ENCODE results near the gene TSPAN14. TPM values are rescaled to one million over a fixed set of nuclear protein-coding genes. Genes with fewer than 3 reads are reported as not detected.

The TSPAN14 gene
- total RNA-seq, 3 donors from 2014 or later (not counting 1 experiment from before 2014, with no cell fraction given), result 126 to 180 (median 173) TPM

DNA sequence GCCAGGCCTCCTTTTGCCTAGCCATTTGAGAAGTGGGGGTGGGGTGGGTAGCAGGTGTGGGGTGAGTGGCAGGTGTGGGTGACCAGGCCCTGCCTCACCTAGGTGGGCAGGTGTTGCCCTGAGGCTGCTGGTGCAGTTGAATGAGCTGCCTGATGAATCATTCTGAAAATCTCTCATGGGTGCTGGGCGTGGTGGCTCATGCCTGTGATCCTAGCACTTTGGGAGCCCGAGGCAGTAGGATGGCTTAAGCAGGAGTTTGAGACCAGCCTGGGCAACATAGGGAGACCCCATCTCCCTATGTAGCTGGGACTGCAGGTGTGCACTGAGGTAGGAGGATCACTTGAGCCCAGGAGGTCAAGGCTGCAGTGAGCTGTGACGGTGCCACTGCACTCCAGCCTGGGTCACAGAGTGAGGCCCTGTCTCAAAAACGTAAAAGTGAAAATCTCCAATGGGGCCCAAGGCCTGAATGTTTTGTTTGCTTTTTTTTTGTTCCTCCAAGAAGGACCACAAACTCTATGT lies 17.7 kb downstream of the TSPAN14 start:
- Histone ChIP-seq H3K4me3 (ENCODE audit: low read length) (no peak overlapping the region), H3K27ac (ENCODE audit: low read length) (peak overlapping the region; percentile 54), H3K9me3 (ENCODE audit: control insufficient read depth, insufficient read depth, low read length) (no peaks in the 10 kb centered on the region), H3K27me3 (ENCODE audit: control insufficient read depth, insufficient read depth, low read length) (no peaks in the 10 kb centered on the region), H3K4me1 (ENCODE audit: control insufficient read depth, insufficient read depth, low read length) (peaks cover 96% of the 10 kb centered on the region), H3K36me3 (ENCODE audit: control insufficient read depth, insufficient read depth, low read length) (peaks cover 30% of the 10 kb centered on the region)
- no peak for DNase-seq
- Mint-ChIP-seq H3K4me3 (no peak overlapping the region), H3K27ac (peak overlapping the region; percentile 91 to 92), H3K4me1 (peaks cover 89 to 91% of the 10 kb centered on the region in 2 donors), H3K36me3 (no peaks in the 10 kb centered on the region), H3K27me3 (ENCODE audit: low read depth in 2 of 2) (no peaks in the 10 kb centered on the region), H3K9me3 (no peaks in the 10 kb centered on the region)
- 44% methylated on average over 4 of the region's 4 CpGs for WGBS (ENCODE audit: insufficient coverage)
- intact Hi-C loops (cut with micrococcal nuclease), result loop anchor here (2.0 kb wide), 1 partner anchor 15 kb away; no protein-coding TSS in a partner anchor
- ATAC-seq, result no peak
- no peak for TF ChIP-seq CTCF (IDR thresholded peaks at IDR 0.05)

- H3K36me3 ChIP-seq (ENCODE audit: control insufficient read depth, insufficient read depth, low read length), result peaks cover 30% of the 10 kb centered on the region
- no peak overlapping the region for H3K4me3 ChIP-seq (ENCODE audit: low read length)
- Mint-ChIP-seq H3K27ac (peak overlapping the region; percentile 91 to 92), H3K36me3 (no peaks in the 10 kb centered on the region), H3K4me3 (peak overlapping the region; percentile 29), H3K27me3 (ENCODE audit: low read depth in 2 of 2) (no peaks in the 10 kb centered on the region), H3K4me1 (peaks cover 89 to 91% of the 10 kb centered on the region in 2 donors), H3K9me3 (no peaks in the 10 kb centered on the region)
- no peaks in the 10 kb centered on the region for H3K9me3 ChIP-seq (ENCODE audit: control insufficient read depth, insufficient read depth, low read length)
- H3K27me3 ChIP-seq (ENCODE audit: control insufficient read depth, insufficient read depth, low read length), result no peaks in the 10 kb centered on the region
- peak in 1 of 2 donors; percentile 76 for DNase-seq
- peaks cover 92% of the 10 kb centered on the region for H3K4me1 ChIP-seq (ENCODE audit: control insufficient read depth, insufficient read depth, low read length)
- TF ChIP-seq CTCF (IDR thresholded peaks at IDR 0.05), result no peak
- intact Hi-C loops (cut with micrococcal nuclease), result loop anchor here (2.0 kb wide), 1 partner anchor 14 kb away; no protein-coding TSS in a partner anchor
- H3K27ac ChIP-seq (ENCODE audit: low read length), result peak overlapping the region; percentile 54
- WGBS (ENCODE audit: insufficient coverage), result 72% methylated on average over 9 of the region's 9 CpGs
- peak in 2 of 3 donors; percentile 11 to 61 for ATAC-seq
Measured at GRCh38 chr10:80472234-80473095, 18.4 kb downstream of the TSPAN14 start.

GRCh38 chr10:80473096-80473657 lies 19.1 kb downstream of the TSPAN14 start:
- H3K27ac ChIP-seq (ENCODE audit: low read length), result peak overlapping the region; percentile 50
- Mint-ChIP-seq H3K4me3 (peak overlapping the region; percentile 29), H3K27ac (peak overlapping the region; percentile 91 to 92), H3K4me1 (peaks cover 89 to 91% of the 10 kb centered on the region in 2 donors), H3K9me3 (peaks cover 0 to 4% of the 10 kb centered on the region in 2 donors), H3K27me3 (ENCODE audit: low read depth in 2 of 2) (no peaks in the 10 kb centered on the region), H3K36me3 (peaks cover 7% of the 10 kb centered on the region)
- WGBS (ENCODE audit: insufficient coverage), result 80% methylated on average over 2 of the region's 3 CpGs
- TF ChIP-seq CTCF (IDR thresholded peaks at IDR 0.05), result no peak
- peaks cover 85% of the 10 kb centered on the region for H3K4me1 ChIP-seq (ENCODE audit: control insufficient read depth, insufficient read depth, low read length)
- intact Hi-C loops (cut with micrococcal nuclease), result loop anchor here (2.0 kb wide), 1 partner anchor 14 kb away; no protein-coding TSS in a partner anchor
- ATAC-seq (no peak), DNase-seq (no peak)
- H3K4me3 ChIP-seq (ENCODE audit: low read length), result no peak overlapping the region
- no peaks in the 10 kb centered on the region for H3K9me3 ChIP-seq (ENCODE audit: control insufficient read depth, insufficient read depth, low read length)
- H3K27me3 ChIP-seq (ENCODE audit: control insufficient read depth, insufficient read depth, low read length), result no peaks in the 10 kb centered on the region
- peaks cover 30% of the 10 kb centered on the region for H3K36me3 ChIP-seq (ENCODE audit: control insufficient read depth, insufficient read depth, low read length)
